HCT116 (cell line): ENCODE results near the gene TNNC2. TPM values are rescaled to one million over a fixed set of nuclear protein-coding genes. Genes with fewer than 3 reads are reported as not detected.

Experiments
- ATAC-seq: fragments of 200-7000 bp; cut with Tn5 transposase; 2 replicates; pipeline ENCODE4 v1.9.1; 2020; ENCODE audit warnings: mild to moderate bottlenecking, moderate library complexity
- BruUV-seq: library from RNA; stranded (reverse); fragments of 400-500 nt; replicated peaks from 2 replicates; lab custom pipeline; 2021; lab: Mats Ljungman, UMichigan
- CTCF ChIA-PET: fragments of 300-600 bp; sonication (Branson Sonifier 250); formaldehyde crosslinking; loops from one replicate; lab custom pipeline; 2021; ENCODE audit warnings: antibody characterized with exemption; lab: Charles Lee
- POLR2A ChIA-PET: fragments of 300-600, 350-600 bp; sonication (Branson Sonifier 250); formaldehyde crosslinking; loops from one replicate; lab custom pipeline; 2021; ENCODE audit warnings: antibody characterized with exemption; lab: Charles Lee
- RAD21 ChIA-PET, 2 experiments: fragments of 300-600 bp; sonication (Branson Sonifier 250); formaldehyde crosslinking; loops; one replicate each; lab custom pipeline; 2023; ENCODE audit warnings: low total read pairs in 2 of 2; ENCODE audit not compliant: uncharacterized antibody in 2 of 2, unreplicated experiment in 2 of 2, low non-redundant PET in 1 of 2; lab: Charles Lee
- DNase-seq: peaks from one replicate; pipeline ENCODE4 v3.0.0-alpha.2; 2010; ENCODE audit warnings: low read depth, low spot score
- H2AFZ ChIP-seq: fragments of 200-600 bp; shearing (Covaris generic), sonication (generic); 2 replicates; pipeline ENCODE4 v1.6.1; 2017; ENCODE audit warnings: low read depth, mixed run types, mixed read lengths, antibody characterized with exemption, low read length; ENCODE audit not compliant: poor library complexity, severe bottlenecking
- H3K27ac ChIP-seq: 2 replicates; pipeline ENCODE4 v1.5.1; 2012; ENCODE audit warnings: low read depth, low read length
- H3K27me3 ChIP-seq: fragments of 200-600 bp; sonication (generic); 2 replicates; pipeline ENCODE4 v1.6.1; 2016; ENCODE audit warnings: mixed run types, low read length, mixed read lengths; ENCODE audit not compliant: insufficient read depth
- H3K36me3 ChIP-seq, 2 experiments: fragments of 200-500 bp in 1 of 2; fragments of 200-600 bp in 1 of 2; sonication (Bioruptor generic) in 1 of 2; sonication (generic) in 1 of 2; 2 replicates each; pipeline versions ENCODE4 v1.5.1 to v1.6.1; 2014 to 2016; ENCODE audit warnings: low read length in 2 of 2, inconsistent platforms in 1 of 2, mixed read lengths in 1 of 2, mixed run types in 1 of 2; ENCODE audit not compliant: insufficient read depth in 2 of 2, control insufficient read depth in 1 of 2
- H3K4me1 ChIP-seq, 2 experiments: fragments of 200-600 bp in 1 of 2; sonication (generic) in 1 of 2; 2 replicates each; pipeline versions ENCODE4 v1.5.1 to v1.6.1; 2012 to 2017; ENCODE audit warnings: low read length in 2 of 2, inconsistent platforms in 1 of 2, mild to moderate bottlenecking in 1 of 2, mixed read lengths in 1 of 2, mixed run types in 1 of 2, moderate library complexity in 1 of 2; ENCODE audit not compliant: insufficient read depth in 2 of 2, control insufficient read depth in 1 of 2
- H3K4me2 ChIP-seq: fragments of 200-600 bp; sonication (generic); 2 replicates; pipeline ENCODE4 v1.6.1; 2017; ENCODE audit warnings: mixed run types, low read length, mixed read lengths
- H3K4me3 ChIP-seq, 2 experiments: fragments of 200-600 bp in 1 of 2; sonication (generic) in 1 of 2; replicated peaks in 1 of 2; 2 replicates each; pipeline ENCODE4 v1.5.1; 2011 to 2016; ENCODE audit warnings: low read length in 2 of 2, control low read depth in 1 of 2, low read depth in 1 of 2, mild to moderate bottlenecking in 1 of 2, mixed read lengths in 1 of 2, mixed run types in 1 of 2
- H3K79me2 ChIP-seq: fragments of 200-600 bp; sonication (generic); 2 replicates; pipeline ENCODE4 v1.6.1; 2017; ENCODE audit warnings: mild to moderate bottlenecking, mixed run types, low read length, moderate library complexity, mixed read lengths; ENCODE audit not compliant: insufficient read depth
- H3K9ac ChIP-seq: fragments of 200-600 bp; sonication (generic); 2 replicates; pipeline ENCODE4 v1.6.1; 2016; ENCODE audit warnings: low read length, mixed read lengths
- H3K9me2 ChIP-seq: fragments of 200-600 bp; sonication (generic), shearing (Covaris generic); 2 replicates; pipeline ENCODE4 v1.6.1; 2017; ENCODE audit warnings: mixed run types, mild to moderate bottlenecking, moderate library complexity; ENCODE audit not compliant: insufficient read depth
- H3K9me3 ChIP-seq, 2 experiments: fragments of 200-500 bp in 1 of 2; fragments of 200-600 bp in 1 of 2; sonication (Bioruptor generic) in 1 of 2; sonication (generic) in 1 of 2; 2 replicates each; pipeline ENCODE4 v1.6.1; 2014 to 2017; ENCODE audit warnings: low read length in 2 of 2, mixed read lengths in 2 of 2, inconsistent platforms in 1 of 2, low read depth in 1 of 2, mild to moderate bottlenecking in 1 of 2, mixed run types in 1 of 2, moderate library complexity in 1 of 2; ENCODE audit not compliant: control insufficient read depth in 1 of 2, insufficient read depth in 1 of 2
- H4K20me1 ChIP-seq: fragments of 200-600 bp; sonication (generic), shearing (Covaris generic); 2 replicates; pipeline ENCODE4 v1.6.1; 2017; ENCODE audit warnings: mixed run types, mild to moderate bottlenecking, moderate library complexity; ENCODE audit not compliant: insufficient read depth
- CEBPB ChIP-seq: IDR thresholded peaks from 2 replicates; pipeline ENCODE4 v1.6.1; 2012; ENCODE audit warnings: low read depth
- EGR1 ChIP-seq: IDR thresholded peaks from 2 replicates; pipeline ENCODE4 v1.6.1; 2012; ENCODE audit warnings: low read depth
- ELF1 ChIP-seq: IDR thresholded peaks from 2 replicates; pipeline ENCODE4 v1.6.1; 2012; ENCODE audit warnings: low read depth, borderline replicate concordance
- EZH2 ChIP-seq: fragments of 200-600 bp; sonication (generic); IDR thresholded peaks from 2 replicates; pipeline ENCODE4 v1.6.1; 2017; ENCODE audit warnings: antibody characterized with exemption, mixed run types
- EZH2phosphoT487 ChIP-seq: fragments of 200-600 bp; IDR thresholded peaks from 2 replicates; pipeline ENCODE4 v1.6.1; 2018; ENCODE audit warnings: antibody characterized with exemption, borderline replicate concordance
- FOSL1 ChIP-seq: IDR thresholded peaks from 2 replicates; pipeline ENCODE4 v1.6.1; 2012; ENCODE audit warnings: low read depth
- JUND ChIP-seq: IDR thresholded peaks from 2 replicates; pipeline ENCODE4 v1.6.1; 2012
- POLR2A ChIP-seq: IDR thresholded peaks from 2 replicates; pipeline ENCODE4 v1.7.0; 2011; ENCODE audit warnings: borderline replicate concordance; ENCODE audit not compliant: insufficient read depth, insufficient read length; ENCODE audit errors: extremely low read depth
- POLR2AphosphoS5 ChIP-seq: IDR thresholded peaks from 2 replicates; pipeline ENCODE4 v1.6.1; 2011; ENCODE audit warnings: mild to moderate bottlenecking, low read depth, low read length, moderate library complexity
- RAD21 ChIP-seq: IDR thresholded peaks from 2 replicates; pipeline ENCODE4 v1.6.1; 2012; ENCODE audit warnings: low read depth, mild to moderate bottlenecking
- SIN3A ChIP-seq: IDR thresholded peaks from 2 replicates; pipeline ENCODE4 v1.6.1; 2012; ENCODE audit warnings: low read depth
- SP1 ChIP-seq: IDR thresholded peaks from 2 replicates; pipeline ENCODE4 v1.6.1; 2012; ENCODE audit warnings: low read depth
- SRF ChIP-seq: IDR thresholded peaks from 2 replicates; pipeline ENCODE4 v1.6.1; 2012; ENCODE audit warnings: low read depth
- ZFX ChIP-seq: fragments of 450-650 bp; IDR thresholded peaks from 2 replicates; pipeline ENCODE4 v1.6.1; 2017
- ZNF274 ChIP-seq: fragments of 200-500 bp; sonication (Bioruptor generic); IDR thresholded peaks from 2 replicates; pipeline ENCODE4 v1.6.1; 2014; ENCODE audit warnings: mild to moderate bottlenecking, low read depth, low read length, inconsistent platforms
- intact Hi-C: fragments of 100-400 bp; cut with micrococcal nuclease; formaldehyde crosslinking; loops from 2 replicates; pipeline ENCODE4 v1.10.0; 2022
- total RNA-seq: library from RNA; stranded (reverse); gene quantifications from one replicate; pipeline ENCODE4 v1.2.1, GENCODE V29; 2021; ENCODE audit not compliant: unreplicated experiment
- TF ChIP-seq, protein P1 (sequence below), 3 experiments: fragments of 200-600 bp in 1 of 3; sonication (generic) in 1 of 3; IDR thresholded peaks in 2 of 3; conservative IDR thresholded peaks in 1 of 3; 2 replicates each; pipeline ENCODE4 v1.5.1; 2012 to 2017; ENCODE audit warnings: low read depth in 2 of 3, low read length in 2 of 3, antibody characterized with exemption in 1 of 3, borderline replicate concordance in 1 of 3, control low read depth in 1 of 3, mild to moderate bottlenecking in 1 of 3, mixed read lengths in 1 of 3, mixed run types in 1 of 3, moderate library complexity in 1 of 3; ENCODE audit not compliant: insufficient read depth in 1 of 3
- TF ChIP-seq, protein P2 (sequence below): IDR thresholded peaks from 2 replicates; pipeline ENCODE4 v1.6.1; 2011; ENCODE audit warnings: mild to moderate bottlenecking, low read length, moderate library complexity; ENCODE audit not compliant: insufficient replicate concordance; ENCODE audit errors: extremely low read depth
- TF ChIP-seq, protein P3 (sequence below): IDR thresholded peaks from 2 replicates; pipeline ENCODE4 v1.6.1; 2012; ENCODE audit warnings: low read depth
- TF ChIP-seq, protein P4 (sequence below): IDR thresholded peaks from 2 replicates; pipeline ENCODE4 v1.6.1; 2012
- TF ChIP-seq, protein P5 (sequence below): IDR thresholded peaks from 2 replicates; pipeline ENCODE4 v1.6.1; 2012

Gene TNNC2
- total RNA-seq, 1 experiment from 2014 or later, result not detected

DNA sequence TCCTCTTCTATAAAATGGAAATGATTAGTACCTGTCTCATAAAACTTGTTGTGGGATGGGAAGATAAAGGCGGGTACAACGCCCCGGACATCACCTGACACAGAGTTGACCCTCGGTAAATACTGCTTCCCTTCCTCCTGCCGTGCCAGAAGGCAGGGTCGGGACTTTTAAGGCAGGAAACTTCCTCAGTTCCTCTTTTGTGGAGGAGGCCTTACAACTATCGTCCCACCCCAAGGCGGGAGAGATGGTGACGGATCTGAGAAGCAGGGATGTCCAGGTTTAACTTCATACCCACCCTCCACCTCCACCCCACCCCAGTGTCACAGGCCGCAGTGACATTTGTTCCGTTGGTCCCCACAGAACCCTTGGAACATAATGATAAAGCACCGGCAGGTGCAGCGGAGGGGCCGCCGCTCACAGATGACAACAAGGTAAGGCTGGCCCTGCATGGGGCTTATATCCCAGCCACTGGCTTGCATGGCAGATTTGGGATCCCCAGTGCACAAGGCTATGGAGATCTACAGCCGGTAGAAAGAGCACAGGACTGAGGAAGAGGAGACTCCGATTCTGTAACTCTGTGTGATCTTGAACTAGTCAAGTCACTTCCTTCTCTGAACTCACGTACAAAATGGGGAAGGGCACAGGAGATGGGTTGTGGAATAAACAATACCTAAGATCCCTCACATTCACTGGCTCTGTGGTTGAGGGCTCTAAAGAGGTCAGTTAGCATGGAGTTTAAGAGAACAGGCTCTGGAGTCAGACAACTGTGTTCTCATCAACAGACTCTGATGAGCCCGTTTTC lies 34.6 kb downstream of the TNNC2 start:
- POLR2A ChIA-PET, result interaction anchor here (0.9 kb wide), 1 partner anchor 12 kb away, joined by 3 read pairs; no protein-coding TSS in a partner anchor
- Histone ChIP-seq H3K27ac (peak overlapping the region; percentile 80), H3K27me3 (no peaks in the 10 kb centered on the region), H3K79me2 (peaks cover 18% of the 10 kb centered on the region), H3K4me2 (peak overlapping the region; percentile 90), H3K4me1 (peaks cover 6 to 19% of the 10 kb centered on the region in 2 experiments; a peak in 3 of 4 replicates), H3K9me2 (no peaks in the 10 kb centered on the region), H4K20me1 (no peaks in the 10 kb centered on the region), H3K9me3 (no peaks in the 10 kb centered on the region), H2AFZ (no peak overlapping the region), H3K4me3 (peak overlapping the region; percentile 98 to 99), H3K9ac (peak overlapping the region; percentile 89), H3K36me3 (peaks cover 21 to 23% of the 10 kb centered on the region in 2 experiments)
- intact Hi-C loops, result no loop called here
- TSS peak; percentile 65 for BruUV-seq
- DNase-seq, result no peak
- TF ChIP-seq ELF1 (no peak), SRF (no peak), EZH2phosphoT487 (no peak), CEBPB (no peak), JUND (no peak), ZNF274 (no peak), RAD21 (no peak), SIN3A (no peak), EGR1 (no peak), FOSL1 (no peak), POLR2AphosphoS5 (no peak), SP1 (no peak), POLR2A (no peak), ZFX (no peak), EZH2 (no peak)
- TF ChIP-seq, protein P1, sequence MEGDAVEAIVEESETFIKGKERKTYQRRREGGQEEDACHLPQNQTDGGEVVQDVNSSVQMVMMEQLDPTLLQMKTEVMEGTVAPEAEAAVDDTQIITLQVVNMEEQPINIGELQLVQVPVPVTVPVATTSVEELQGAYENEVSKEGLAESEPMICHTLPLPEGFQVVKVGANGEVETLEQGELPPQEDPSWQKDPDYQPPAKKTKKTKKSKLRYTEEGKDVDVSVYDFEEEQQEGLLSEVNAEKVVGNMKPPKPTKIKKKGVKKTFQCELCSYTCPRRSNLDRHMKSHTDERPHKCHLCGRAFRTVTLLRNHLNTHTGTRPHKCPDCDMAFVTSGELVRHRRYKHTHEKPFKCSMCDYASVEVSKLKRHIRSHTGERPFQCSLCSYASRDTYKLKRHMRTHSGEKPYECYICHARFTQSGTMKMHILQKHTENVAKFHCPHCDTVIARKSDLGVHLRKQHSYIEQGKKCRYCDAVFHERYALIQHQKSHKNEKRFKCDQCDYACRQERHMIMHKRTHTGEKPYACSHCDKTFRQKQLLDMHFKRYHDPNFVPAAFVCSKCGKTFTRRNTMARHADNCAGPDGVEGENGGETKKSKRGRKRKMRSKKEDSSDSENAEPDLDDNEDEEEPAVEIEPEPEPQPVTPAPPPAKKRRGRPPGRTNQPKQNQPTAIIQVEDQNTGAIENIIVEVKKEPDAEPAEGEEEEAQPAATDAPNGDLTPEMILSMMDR (IDR thresholded peaks at IDR 0.05 in 2 of 3, conservative IDR thresholded peaks at IDR 0.05 in 1 of 3; ENCODE audit: borderline replicate concordance in 1 of 3, insufficient read depth in 1 of 3, low read depth in 2 of 3, low read length in 2 of 3), result no peak
- TF ChIP-seq, protein P2, sequence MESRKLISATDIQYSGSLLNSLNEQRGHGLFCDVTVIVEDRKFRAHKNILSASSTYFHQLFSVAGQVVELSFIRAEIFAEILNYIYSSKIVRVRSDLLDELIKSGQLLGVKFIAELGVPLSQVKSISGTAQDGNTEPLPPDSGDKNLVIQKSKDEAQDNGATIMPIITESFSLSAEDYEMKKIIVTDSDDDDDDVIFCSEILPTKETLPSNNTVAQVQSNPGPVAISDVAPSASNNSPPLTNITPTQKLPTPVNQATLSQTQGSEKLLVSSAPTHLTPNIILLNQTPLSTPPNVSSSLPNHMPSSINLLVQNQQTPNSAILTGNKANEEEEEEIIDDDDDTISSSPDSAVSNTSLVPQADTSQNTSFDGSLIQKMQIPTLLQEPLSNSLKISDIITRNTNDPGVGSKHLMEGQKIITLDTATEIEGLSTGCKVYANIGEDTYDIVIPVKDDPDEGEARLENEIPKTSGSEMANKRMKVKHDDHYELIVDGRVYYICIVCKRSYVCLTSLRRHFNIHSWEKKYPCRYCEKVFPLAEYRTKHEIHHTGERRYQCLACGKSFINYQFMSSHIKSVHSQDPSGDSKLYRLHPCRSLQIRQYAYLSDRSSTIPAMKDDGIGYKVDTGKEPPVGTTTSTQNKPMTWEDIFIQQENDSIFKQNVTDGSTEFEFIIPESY, result no peak
- TF ChIP-seq, protein P3, sequence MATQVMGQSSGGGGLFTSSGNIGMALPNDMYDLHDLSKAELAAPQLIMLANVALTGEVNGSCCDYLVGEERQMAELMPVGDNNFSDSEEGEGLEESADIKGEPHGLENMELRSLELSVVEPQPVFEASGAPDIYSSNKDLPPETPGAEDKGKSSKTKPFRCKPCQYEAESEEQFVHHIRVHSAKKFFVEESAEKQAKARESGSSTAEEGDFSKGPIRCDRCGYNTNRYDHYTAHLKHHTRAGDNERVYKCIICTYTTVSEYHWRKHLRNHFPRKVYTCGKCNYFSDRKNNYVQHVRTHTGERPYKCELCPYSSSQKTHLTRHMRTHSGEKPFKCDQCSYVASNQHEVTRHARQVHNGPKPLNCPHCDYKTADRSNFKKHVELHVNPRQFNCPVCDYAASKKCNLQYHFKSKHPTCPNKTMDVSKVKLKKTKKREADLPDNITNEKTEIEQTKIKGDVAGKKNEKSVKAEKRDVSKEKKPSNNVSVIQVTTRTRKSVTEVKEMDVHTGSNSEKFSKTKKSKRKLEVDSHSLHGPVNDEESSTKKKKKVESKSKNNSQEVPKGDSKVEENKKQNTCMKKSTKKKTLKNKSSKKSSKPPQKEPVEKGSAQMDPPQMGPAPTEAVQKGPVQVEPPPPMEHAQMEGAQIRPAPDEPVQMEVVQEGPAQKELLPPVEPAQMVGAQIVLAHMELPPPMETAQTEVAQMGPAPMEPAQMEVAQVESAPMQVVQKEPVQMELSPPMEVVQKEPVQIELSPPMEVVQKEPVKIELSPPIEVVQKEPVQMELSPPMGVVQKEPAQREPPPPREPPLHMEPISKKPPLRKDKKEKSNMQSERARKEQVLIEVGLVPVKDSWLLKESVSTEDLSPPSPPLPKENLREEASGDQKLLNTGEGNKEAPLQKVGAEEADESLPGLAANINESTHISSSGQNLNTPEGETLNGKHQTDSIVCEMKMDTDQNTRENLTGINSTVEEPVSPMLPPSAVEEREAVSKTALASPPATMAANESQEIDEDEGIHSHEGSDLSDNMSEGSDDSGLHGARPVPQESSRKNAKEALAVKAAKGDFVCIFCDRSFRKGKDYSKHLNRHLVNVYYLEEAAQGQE, result no peak
- TF ChIP-seq, protein P4, sequence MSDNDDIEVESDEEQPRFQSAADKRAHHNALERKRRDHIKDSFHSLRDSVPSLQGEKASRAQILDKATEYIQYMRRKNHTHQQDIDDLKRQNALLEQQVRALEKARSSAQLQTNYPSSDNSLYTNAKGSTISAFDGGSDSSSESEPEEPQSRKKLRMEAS, result no peak
- TF ChIP-seq, protein P5, sequence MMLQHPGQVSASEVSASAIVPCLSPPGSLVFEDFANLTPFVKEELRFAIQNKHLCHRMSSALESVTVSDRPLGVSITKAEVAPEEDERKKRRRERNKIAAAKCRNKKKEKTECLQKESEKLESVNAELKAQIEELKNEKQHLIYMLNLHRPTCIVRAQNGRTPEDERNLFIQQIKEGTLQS, result no peak
- peak; percentile 5; the same call in 1 of the 2 replicates for ATAC-seq
- RAD21 ChIA-PET, result no interaction called here
- CTCF ChIA-PET, result no interaction called here
